ENCODE results near the gene TYW5. TPM values are rescaled to one million over a fixed set of nuclear protein-coding genes. Genes with fewer than 3 reads are reported as not detected.

Gene TYW5
- total RNA-seq, 3 donors from 2014 or later (not counting 1 experiment from before 2014, with no cell fraction given), result 15.9 to 17.4 (median 16.9) TPM

DNA sequence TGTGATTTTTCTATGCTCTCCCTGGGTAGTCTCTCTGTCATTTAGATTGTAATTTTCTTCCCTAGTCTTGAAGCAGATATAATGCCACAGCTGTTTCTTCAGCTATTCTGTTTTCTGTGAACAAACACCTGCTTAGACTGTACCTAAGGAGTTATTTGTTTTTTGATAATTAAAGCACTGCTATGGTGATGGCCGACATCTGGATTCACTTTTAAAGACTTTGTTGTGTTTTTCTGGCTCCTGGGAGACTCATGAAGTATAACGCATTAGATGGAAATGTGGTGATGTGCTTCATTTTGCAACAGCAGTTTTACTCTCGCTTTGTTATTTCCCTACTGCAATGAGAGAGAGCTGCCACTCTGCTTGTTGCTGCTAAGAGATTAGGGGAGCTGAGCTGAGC is 59.9 kb downstream of the TYW5 start:
- intact Hi-C loops (cut with micrococcal nuclease), result no loop called here
- no peak overlapping the region for H3K27ac ChIP-seq (ENCODE audit: low read length)
- Mint-ChIP-seq H3K27me3 (ENCODE audit: low read depth in 2 of 2) (peaks cover 4 to 5% of the 10 kb centered on the region in 2 donors), H3K4me3 (no peak overlapping the region), H3K27ac (no peak overlapping the region), H3K36me3 (no peaks in the 10 kb centered on the region), H3K9me3 (no peaks in the 10 kb centered on the region), H3K4me1 (no peaks in the 10 kb centered on the region)
- TF ChIP-seq, protein P1, sequence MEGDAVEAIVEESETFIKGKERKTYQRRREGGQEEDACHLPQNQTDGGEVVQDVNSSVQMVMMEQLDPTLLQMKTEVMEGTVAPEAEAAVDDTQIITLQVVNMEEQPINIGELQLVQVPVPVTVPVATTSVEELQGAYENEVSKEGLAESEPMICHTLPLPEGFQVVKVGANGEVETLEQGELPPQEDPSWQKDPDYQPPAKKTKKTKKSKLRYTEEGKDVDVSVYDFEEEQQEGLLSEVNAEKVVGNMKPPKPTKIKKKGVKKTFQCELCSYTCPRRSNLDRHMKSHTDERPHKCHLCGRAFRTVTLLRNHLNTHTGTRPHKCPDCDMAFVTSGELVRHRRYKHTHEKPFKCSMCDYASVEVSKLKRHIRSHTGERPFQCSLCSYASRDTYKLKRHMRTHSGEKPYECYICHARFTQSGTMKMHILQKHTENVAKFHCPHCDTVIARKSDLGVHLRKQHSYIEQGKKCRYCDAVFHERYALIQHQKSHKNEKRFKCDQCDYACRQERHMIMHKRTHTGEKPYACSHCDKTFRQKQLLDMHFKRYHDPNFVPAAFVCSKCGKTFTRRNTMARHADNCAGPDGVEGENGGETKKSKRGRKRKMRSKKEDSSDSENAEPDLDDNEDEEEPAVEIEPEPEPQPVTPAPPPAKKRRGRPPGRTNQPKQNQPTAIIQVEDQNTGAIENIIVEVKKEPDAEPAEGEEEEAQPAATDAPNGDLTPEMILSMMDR (IDR thresholded peaks at IDR 0.05), result no peak
- no peak for ATAC-seq
- H3K9me3 ChIP-seq (ENCODE audit: control insufficient read depth, insufficient read depth, low read length), result no peaks in the 10 kb centered on the region
- DNase-seq, result no peak
- H3K4me1 ChIP-seq (ENCODE audit: control insufficient read depth, insufficient read depth, low read length), result no peaks in the 10 kb centered on the region
- no peaks in the 10 kb centered on the region for H3K36me3 ChIP-seq (ENCODE audit: control insufficient read depth, insufficient read depth, low read length)
- no peak overlapping the region for H3K4me3 ChIP-seq (ENCODE audit: low read length)
- 94% methylated on average over 3 of the region's 3 CpGs for WGBS (ENCODE audit: insufficient coverage)
- no peaks in the 10 kb centered on the region for H3K27me3 ChIP-seq (ENCODE audit: control insufficient read depth, insufficient read depth, low read length)

DNA sequence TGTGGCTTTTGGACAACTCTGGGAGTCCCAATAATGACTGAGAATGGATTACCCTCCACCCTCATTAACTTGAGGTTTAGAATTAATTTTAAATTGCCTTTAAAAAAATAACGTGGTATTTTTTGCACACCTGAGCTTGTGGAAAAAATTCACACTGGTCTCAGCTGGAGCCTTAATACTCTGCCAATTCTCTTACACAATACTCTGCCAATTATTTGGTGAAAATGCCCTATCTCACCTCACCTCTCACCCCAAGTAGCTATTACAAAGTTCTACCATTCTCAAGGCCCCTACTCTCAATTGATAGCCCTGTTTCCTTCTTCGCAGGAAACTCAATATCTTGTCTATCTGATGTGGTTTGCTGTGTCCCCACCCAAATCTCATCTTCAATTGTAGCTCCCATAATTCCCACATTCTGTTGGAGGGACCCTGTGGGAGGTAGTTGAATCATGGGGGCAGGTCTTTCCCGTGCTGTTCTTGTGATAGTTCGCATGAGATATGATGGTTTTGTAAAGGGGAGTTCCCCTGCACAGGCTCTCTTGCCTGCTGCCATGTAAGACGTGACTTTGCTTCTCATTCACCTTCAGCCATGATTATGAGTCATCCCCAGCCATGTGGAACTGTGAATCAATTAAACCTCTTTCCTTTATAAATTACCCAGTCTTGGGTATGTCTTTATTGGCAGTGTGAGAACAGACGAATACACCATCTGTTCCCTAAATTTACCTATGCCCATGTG is 71.6 kb downstream of the TYW5 start:
- Histone ChIP-seq H3K4me3 (ENCODE audit: low read length) (no peak overlapping the region), H3K27me3 (ENCODE audit: control insufficient read depth, insufficient read depth, low read length) (no peaks in the 10 kb centered on the region), H3K4me1 (ENCODE audit: control insufficient read depth, insufficient read depth, low read length) (no peaks in the 10 kb centered on the region), H3K36me3 (ENCODE audit: control insufficient read depth, insufficient read depth, low read length) (no peaks in the 10 kb centered on the region), H3K9me3 (ENCODE audit: control insufficient read depth, insufficient read depth, low read length) (no peaks in the 10 kb centered on the region), H3K27ac (ENCODE audit: low read length) (no peak overlapping the region)
- DNase-seq (no peak), ATAC-seq (no peak)
- 95% methylated on average over 5 of the region's 6 CpGs for WGBS (ENCODE audit: insufficient coverage)
- no peaks in the 10 kb centered on the region for H3K9me3 Mint-ChIP-seq
- TF ChIP-seq, protein P1 (IDR thresholded peaks at IDR 0.05), result no peak
- H3K4me3 Mint-ChIP-seq, result no peak overlapping the region
- intact Hi-C loops (cut with micrococcal nuclease), result no loop called here
- H3K27me3 Mint-ChIP-seq (ENCODE audit: low read depth in 2 of 2), result peaks cover 11% of the 10 kb centered on the region in 2 donors
- H3K36me3 Mint-ChIP-seq, result no peaks in the 10 kb centered on the region
- H3K4me1 Mint-ChIP-seq, result no peaks in the 10 kb centered on the region
- H3K27ac Mint-ChIP-seq, result no peak overlapping the region

DNA sequence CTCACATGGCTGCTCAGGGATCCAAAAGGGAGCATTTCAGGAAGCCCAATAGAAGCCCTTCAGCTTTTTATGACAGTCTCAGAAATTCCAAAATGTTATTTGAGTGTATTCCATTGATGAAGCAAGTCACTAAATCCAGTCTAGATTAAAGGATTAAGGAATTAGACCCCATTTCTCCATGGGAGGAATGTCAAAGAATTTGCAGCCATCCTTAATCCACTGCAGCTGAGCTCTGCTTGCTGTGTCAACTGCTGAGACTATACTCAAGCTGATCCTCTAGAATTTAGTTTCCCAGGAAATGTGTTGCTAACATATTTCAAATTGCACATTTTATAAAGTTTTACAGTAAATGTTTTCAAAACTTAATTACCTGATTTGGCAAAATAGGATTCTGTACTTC is 72.6 kb downstream of the TYW5 start:
- DNase-seq, result no peak

More for the DNA sequence above, 72.6 kb downstream of the TYW5 start:
- Mint-ChIP-seq H3K27me3 (ENCODE audit: low read depth in 2 of 2) (peaks cover 10 to 11% of the 10 kb centered on the region in 2 donors), H3K4me1 (no peaks in the 10 kb centered on the region), H3K36me3 (no peaks in the 10 kb centered on the region), H3K4me3 (no peak overlapping the region), H3K9me3 (no peaks in the 10 kb centered on the region), H3K27ac (no peak overlapping the region)
- intact Hi-C loops (cut with micrococcal nuclease), result no loop called here
- Histone ChIP-seq H3K4me3 (ENCODE audit: low read length) (no peak overlapping the region), H3K27ac (ENCODE audit: low read length) (no peak overlapping the region), H3K9me3 (ENCODE audit: control insufficient read depth, insufficient read depth, low read length) (no peaks in the 10 kb centered on the region), H3K36me3 (ENCODE audit: control insufficient read depth, insufficient read depth, low read length) (no peaks in the 10 kb centered on the region), H3K27me3 (ENCODE audit: control insufficient read depth, insufficient read depth, low read length) (no peaks in the 10 kb centered on the region), H3K4me1 (ENCODE audit: control insufficient read depth, insufficient read depth, low read length) (no peaks in the 10 kb centered on the region)
- no peak for ATAC-seq
- TF ChIP-seq, protein P1 (IDR thresholded peaks at IDR 0.05), result no peak

Other genes with a start within 250 kb of the TYW5 start
- under 1 TPM in 2 of 3 donors, not detected in 1; 0.52 to 0.95 TPM for gene FTCDNL1, start 104.3 kb downstream of the TYW5 start, total RNA-seq
- 10 to 100 TPM; 11.8 to 15.0 (median 13.0) TPM for gene C2orf69, start 44.2 kb downstream of the TYW5 start, total RNA-seq
- 10 to 100 TPM; 23.5 to 26.4 (median 23.6) TPM for gene MAIP1, start 91 bp upstream of the TYW5 start, total RNA-seq

All from natural killer cell (primary cell).